Stimulated activated CD8-positive, alpha-beta memory T cell treated with anti-CD3 and anti-CD28 coated beads, Interleukin-4, amount 100 ng/mL, for 1 hour (primary cell): Measurements from ENCODE around the gene RBM23.

ENCODE experiments used
- DNase-seq, 2 donors: peaks; one replicate each; pipeline ENCODE4 v3.0.0-alpha.2; 2020; ENCODE audit warnings: low read depth in 2 of 2, low spot score in 1 of 2

Gene RBM23

DNA sequence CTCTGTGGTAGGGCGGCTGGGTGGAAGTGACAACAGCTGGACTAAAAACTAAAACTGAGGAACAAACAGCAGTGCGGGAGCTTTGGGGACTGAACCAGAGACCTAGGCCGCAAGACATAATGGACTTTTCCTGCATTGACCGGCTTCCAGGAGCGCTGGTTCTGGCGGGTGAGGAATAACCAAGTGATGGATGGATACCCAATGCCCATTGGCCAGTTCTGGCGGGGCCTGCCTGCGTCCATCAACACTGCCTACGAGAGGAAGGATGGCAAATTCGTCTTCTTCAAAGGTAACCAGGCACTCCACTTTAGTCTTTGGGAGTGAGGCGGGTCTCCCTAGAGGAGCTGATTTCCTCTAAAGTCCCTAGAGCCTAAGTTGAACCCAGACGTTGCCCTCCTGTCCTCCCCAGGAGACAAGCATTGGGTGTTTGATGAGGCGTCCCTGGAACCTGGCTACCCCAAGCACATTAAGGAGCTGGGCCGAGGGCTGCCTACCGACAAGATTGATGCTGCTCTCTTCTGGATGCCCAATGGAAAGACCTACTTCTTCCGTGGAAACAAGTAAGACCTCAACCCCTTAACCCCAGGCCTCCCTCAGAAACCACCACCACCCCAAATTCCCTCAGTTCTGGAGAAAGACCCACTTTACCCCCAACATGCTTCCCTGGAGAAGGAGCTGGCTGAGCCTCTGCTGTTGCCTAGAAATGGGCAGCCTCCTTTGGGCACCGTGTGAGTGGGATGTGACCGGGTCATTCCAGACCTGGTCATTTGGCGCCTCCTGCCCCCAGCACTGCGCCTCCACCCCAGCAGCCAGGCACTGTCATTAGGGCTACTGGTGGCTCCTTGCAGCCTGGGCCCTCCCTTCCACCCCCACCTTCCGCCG is 74.5 kb downstream of the RBM23 start:
- no peak for DNase-seq
